Fibroblast of lung (primary cell): Measurements from ENCODE around the gene TTC27. TPM values are rescaled to one million over a fixed set of nuclear protein-coding genes. Genes with fewer than 3 reads are reported as not detected.

Source experiments
- DNase-seq, 2 donors: peaks; one replicate each; pipeline versions ENCODE4 v3.0.0 to v3.0.0-alpha.2; 2010; ENCODE audit warnings: low read depth in 2 of 2
- H2AFZ ChIP-seq: 2 replicates; pipeline ENCODE4 v1.5.1; 2012; ENCODE audit warnings: low read length, control low read depth, inconsistent platforms
- H3K27ac ChIP-seq: 2 replicates; pipeline ENCODE4 v1.5.1; 2011; ENCODE audit warnings: low read length, control low read depth; ENCODE audit not compliant: insufficient read depth
- H3K27me3 ChIP-seq: 2 replicates; pipeline ENCODE4 v1.5.1; 2011; ENCODE audit warnings: mild to moderate bottlenecking, low read length; ENCODE audit not compliant: control insufficient read depth, insufficient read depth
- H3K36me3 ChIP-seq: 2 replicates; pipeline ENCODE4 v1.5.1; 2011; ENCODE audit warnings: low read length; ENCODE audit not compliant: control insufficient read depth, insufficient read depth
- H3K4me1 ChIP-seq: 2 replicates; pipeline ENCODE4 v1.5.1; 2011; ENCODE audit warnings: low read length; ENCODE audit not compliant: control insufficient read depth, insufficient read depth; ENCODE audit errors: extremely low read depth
- H3K4me2 ChIP-seq: 2 replicates; pipeline ENCODE4 v1.5.1; 2011; ENCODE audit warnings: low read length, control low read depth; ENCODE audit not compliant: insufficient read depth; ENCODE audit errors: extremely low read depth
- H3K4me3 ChIP-seq, 4 experiments: fragments of 200-600 bp in 1 of 4; sonication (generic) in 1 of 4; replicated peaks in 1 of 4; 2 replicates each; pipeline ENCODE4 v1.5.1; 2011 to 2016; ENCODE audit warnings: low read length in 4 of 4, low read depth in 3 of 4, mild to moderate bottlenecking in 3 of 4, control low read depth in 2 of 4, inconsistent platforms in 1 of 4, mixed read lengths in 1 of 4; ENCODE audit not compliant: insufficient read depth in 1 of 4; ENCODE audit errors: control extremely low read depth in 1 of 4
- H3K79me2 ChIP-seq: 2 replicates; pipeline ENCODE4 v1.5.1; 2012; ENCODE audit warnings: mild to moderate bottlenecking, low read length, inconsistent platforms; ENCODE audit not compliant: control insufficient read depth, insufficient read depth
- H3K9ac ChIP-seq: 2 replicates; pipeline ENCODE4 v1.5.1; 2011; ENCODE audit warnings: mild to moderate bottlenecking, low read length, control low read depth; ENCODE audit not compliant: insufficient read depth
- H3K9me3 ChIP-seq: 2 replicates; pipeline ENCODE4 v1.5.1; 2012; ENCODE audit warnings: low read depth, low read length; ENCODE audit not compliant: control insufficient read depth, insufficient read depth
- H4K20me1 ChIP-seq: 2 replicates; pipeline ENCODE4 v1.5.1; 2011; ENCODE audit warnings: low read length; ENCODE audit not compliant: control insufficient read depth, insufficient read depth; ENCODE audit errors: extremely low read depth
- EZH2 ChIP-seq: IDR thresholded peaks from 2 replicates; pipeline ENCODE4 v1.5.1; 2012; ENCODE audit warnings: low read length, control low read depth, mild to moderate bottlenecking; ENCODE audit errors: missing control alignments
- polyA plus RNA-seq, 2 donors: library from polyadenylated mRNA; depleted of rRNA in 1 of 2; stranded (reverse) in 1 of 2; unstranded in 1 of 2; fragments of >200 nt; gene quantifications; 2 replicates each; pipeline ENCODE4 v1.2.1, GENCODE V29; 2011 to 2012; ENCODE audit warnings: missing spikeins in 1 of 2
- total RNA-seq: library from RNA; depleted of rRNA; stranded (reverse); fragments of >200 nt; gene quantifications from 2 replicates; pipeline ENCODE4 v1.2.1, GENCODE V29; 2014
- TF ChIP-seq, protein P1 (sequence below), 2 donors: IDR thresholded peaks in 1 of 2; conservative IDR thresholded peaks in 1 of 2; 1 replicate in 1 of 2; 2 replicates in 1 of 2; pipeline ENCODE4 v1.5.1; 2011 to 2012; ENCODE audit warnings: low read length in 2 of 2, control low read depth in 1 of 2, inconsistent platforms in 1 of 2, low read depth in 1 of 2, mild to moderate bottlenecking in 1 of 2

TTC27 gene
- total and polyA plus RNA-seq, 2 donors (not counting 1 experiment from before 2014, with no cell fraction given): 15.7 to 19.3 TPM

DNA sequence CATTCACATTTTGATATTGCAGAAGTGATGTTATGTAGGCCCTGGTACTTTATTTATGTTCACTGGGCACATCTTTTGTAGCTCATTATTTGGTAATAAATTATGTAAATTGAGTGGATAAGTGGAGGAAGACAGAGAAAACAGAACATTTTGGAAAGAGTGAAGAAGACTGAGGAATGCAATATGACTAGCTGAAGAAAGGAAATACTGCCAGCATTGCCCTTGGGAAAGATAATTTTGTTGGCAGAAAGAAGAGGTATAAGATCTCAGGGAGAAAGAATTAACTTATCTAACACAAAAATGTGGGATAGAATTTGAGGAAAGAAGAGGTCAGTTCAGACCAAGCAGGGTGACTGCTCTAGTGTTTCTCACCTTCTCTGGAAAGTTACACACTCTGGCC is 118.8 kb downstream of the TTC27 start:
- Histone ChIP-seq H3K4me3 (no peak overlapping the region), H2AFZ (no peak overlapping the region), H4K20me1 (no peaks in the 10 kb centered on the region), H3K36me3 (no peaks in the 10 kb centered on the region), H3K79me2 (no peaks in the 10 kb centered on the region), H3K27me3 (no peaks in the 10 kb centered on the region), H3K9ac (no peak overlapping the region), H3K4me2 (no peak overlapping the region), H3K27ac (no peak overlapping the region), H3K4me1 (no peaks in the 10 kb centered on the region), H3K9me3 (no peaks in the 10 kb centered on the region)
- TF ChIP-seq, protein P1, sequence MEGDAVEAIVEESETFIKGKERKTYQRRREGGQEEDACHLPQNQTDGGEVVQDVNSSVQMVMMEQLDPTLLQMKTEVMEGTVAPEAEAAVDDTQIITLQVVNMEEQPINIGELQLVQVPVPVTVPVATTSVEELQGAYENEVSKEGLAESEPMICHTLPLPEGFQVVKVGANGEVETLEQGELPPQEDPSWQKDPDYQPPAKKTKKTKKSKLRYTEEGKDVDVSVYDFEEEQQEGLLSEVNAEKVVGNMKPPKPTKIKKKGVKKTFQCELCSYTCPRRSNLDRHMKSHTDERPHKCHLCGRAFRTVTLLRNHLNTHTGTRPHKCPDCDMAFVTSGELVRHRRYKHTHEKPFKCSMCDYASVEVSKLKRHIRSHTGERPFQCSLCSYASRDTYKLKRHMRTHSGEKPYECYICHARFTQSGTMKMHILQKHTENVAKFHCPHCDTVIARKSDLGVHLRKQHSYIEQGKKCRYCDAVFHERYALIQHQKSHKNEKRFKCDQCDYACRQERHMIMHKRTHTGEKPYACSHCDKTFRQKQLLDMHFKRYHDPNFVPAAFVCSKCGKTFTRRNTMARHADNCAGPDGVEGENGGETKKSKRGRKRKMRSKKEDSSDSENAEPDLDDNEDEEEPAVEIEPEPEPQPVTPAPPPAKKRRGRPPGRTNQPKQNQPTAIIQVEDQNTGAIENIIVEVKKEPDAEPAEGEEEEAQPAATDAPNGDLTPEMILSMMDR (conservative IDR thresholded peaks at IDR 0.05 in 1 of 2, IDR thresholded peaks at IDR 0.05 in 1 of 2; ENCODE audit: low read depth in 1 of 2, low read length in 2 of 2): no peak
- peak in 1 of 2 donors; percentile 62 for DNase-seq

DNA sequence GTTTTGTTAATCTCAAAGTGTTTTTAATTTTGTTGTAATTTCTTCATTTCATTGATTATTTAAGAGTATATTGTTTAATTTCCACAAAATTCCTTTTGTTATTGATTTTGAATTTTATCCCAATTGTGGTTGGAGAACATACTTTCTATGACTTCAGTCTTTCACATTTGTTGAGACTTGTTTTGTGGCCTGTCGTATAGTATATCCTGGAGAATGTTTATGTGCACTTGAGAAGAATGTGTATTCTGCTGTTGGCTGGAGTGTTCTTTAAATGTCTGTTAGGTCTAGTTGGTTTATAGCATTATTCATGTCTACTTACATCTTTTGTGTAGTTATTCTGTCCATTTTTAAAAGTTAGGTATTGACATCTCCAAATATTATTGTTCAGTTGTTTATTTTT is 120.3 kb downstream of the TTC27 start:
- Histone ChIP-seq H3K36me3 (no peaks in the 10 kb centered on the region), H3K9me3 (no peaks in the 10 kb centered on the region), H3K4me2 (no peak overlapping the region), H3K27me3 (no peaks in the 10 kb centered on the region), H3K4me1 (peaks cover 7% of the 10 kb centered on the region), H2AFZ (no peak overlapping the region), H3K4me3 (no peak overlapping the region), H4K20me1 (no peaks in the 10 kb centered on the region), H3K9ac (no peak overlapping the region), H3K79me2 (no peaks in the 10 kb centered on the region), H3K27ac (no peak overlapping the region)
- TF ChIP-seq, protein P1 (conservative IDR thresholded peaks at IDR 0.05 in 1 of 2, IDR thresholded peaks at IDR 0.05 in 1 of 2; ENCODE audit: low read depth in 1 of 2, low read length in 2 of 2): no peak
- TF ChIP-seq EZH2: no peak
- DNase-seq: no peak

DNA sequence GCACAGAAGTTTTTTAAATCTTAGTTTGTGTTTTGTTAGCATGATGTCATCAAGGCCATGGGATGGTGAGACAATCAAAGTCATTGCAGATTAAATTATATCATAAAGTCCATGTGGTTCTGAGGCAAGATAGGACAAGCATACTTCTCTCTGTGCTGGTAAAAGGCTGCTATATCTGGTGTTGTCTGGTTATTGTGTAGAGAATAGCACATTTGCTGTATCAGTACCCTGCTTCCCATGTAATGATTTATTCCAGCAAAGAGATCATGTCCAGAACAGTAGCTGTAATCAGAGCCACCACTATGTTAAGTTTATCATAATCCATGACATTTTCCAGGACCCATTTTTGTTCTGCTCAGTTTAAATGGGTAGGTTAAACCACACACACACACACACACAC is 123.0 kb downstream of the TTC27 start:
- no peak overlapping the region for H3K4me3 ChIP-seq
- no peak overlapping the region for H3K4me2 ChIP-seq
- DNase-seq: no peak
- H3K9ac ChIP-seq: no peak overlapping the region
- no peak overlapping the region for H2AFZ ChIP-seq
- no peaks in the 10 kb centered on the region for H3K36me3 ChIP-seq
- H3K4me1 ChIP-seq: peaks cover 7% of the 10 kb centered on the region
- no peaks in the 10 kb centered on the region for H3K79me2 ChIP-seq
- TF ChIP-seq, protein P1 (conservative IDR thresholded peaks at IDR 0.05 in 1 of 2, IDR thresholded peaks at IDR 0.05 in 1 of 2; ENCODE audit: low read depth in 1 of 2, low read length in 2 of 2): no peak
- no peak for TF ChIP-seq EZH2
- H3K27ac ChIP-seq: no peak overlapping the region
- H3K9me3 ChIP-seq: no peaks in the 10 kb centered on the region
- no peaks in the 10 kb centered on the region for H3K27me3 ChIP-seq
- H4K20me1 ChIP-seq: no peaks in the 10 kb centered on the region
